Nephron progenitor cell (in vitro differentiated cells): ENCODE data around the gene XDH.

Experiments
- DNase-seq: peaks from one replicate; pipeline ENCODE4 v3.0.0; 2021
- H3K27ac Mint-ChIP-seq: 2 replicates; pipeline ENCODE4 v1.8.0; 2021; ENCODE audit warnings: mild to moderate bottlenecking, moderate library complexity, mixed read lengths
- H3K27me3 Mint-ChIP-seq: 2 replicates; pipeline ENCODE4 v1.8.0; 2021; ENCODE audit warnings: mild to moderate bottlenecking, low read depth, mixed read lengths; ENCODE audit not compliant: poor library complexity
- H3K36me3 Mint-ChIP-seq: 2 replicates; pipeline ENCODE4 v1.8.0; 2021; ENCODE audit warnings: low read depth, mixed read lengths
- H3K4me1 Mint-ChIP-seq: 2 replicates; pipeline ENCODE4 v1.8.0; 2021; ENCODE audit warnings: mixed read lengths
- H3K4me3 Mint-ChIP-seq: 2 replicates; pipeline ENCODE4 v1.8.0; 2021; ENCODE audit warnings: mild to moderate bottlenecking, moderate library complexity, mixed read lengths
- H3K9me3 Mint-ChIP-seq: 2 replicates; pipeline ENCODE4 v1.8.0; 2021; ENCODE audit warnings: mild to moderate bottlenecking, moderate library complexity, mixed read lengths
- TF ChIP-seq, protein P1 (sequence below): fragments of 200-600 bp; sonication (generic); IDR thresholded peaks from 2 replicates; pipeline ENCODE4 v1.5.0; 2021; ENCODE audit warnings: antibody characterized with exemption

The XDH gene

DNA sequence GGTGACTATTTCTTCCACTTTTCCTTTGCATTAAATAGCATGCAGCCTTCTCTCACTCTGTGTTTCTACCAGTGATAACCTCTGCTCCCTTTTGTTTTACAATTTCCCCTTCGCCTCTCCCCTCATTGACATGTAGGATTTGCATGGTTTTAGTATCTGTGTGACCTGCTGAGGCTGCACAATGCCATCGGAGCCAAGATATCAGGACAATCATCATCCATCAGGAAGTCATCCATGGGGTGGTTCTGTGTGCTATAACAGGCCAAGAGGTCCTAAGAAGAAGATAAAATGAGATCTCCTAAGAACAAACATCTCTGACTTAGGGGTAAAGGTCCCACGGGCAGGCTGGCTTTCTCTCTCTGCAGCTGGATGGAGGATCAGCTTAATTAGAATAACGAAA, 115.0 kb downstream of the XDH start:
- Mint-ChIP-seq H3K4me1 (no peaks in the 10 kb centered on the region), H3K27ac (no peak overlapping the region), H3K36me3 (no peaks in the 10 kb centered on the region), H3K4me3 (no peak overlapping the region), H3K27me3 (peaks cover 9% of the 10 kb centered on the region), H3K9me3 (no peaks in the 10 kb centered on the region)
- DNase-seq = no peak
- TF ChIP-seq, protein P1, sequence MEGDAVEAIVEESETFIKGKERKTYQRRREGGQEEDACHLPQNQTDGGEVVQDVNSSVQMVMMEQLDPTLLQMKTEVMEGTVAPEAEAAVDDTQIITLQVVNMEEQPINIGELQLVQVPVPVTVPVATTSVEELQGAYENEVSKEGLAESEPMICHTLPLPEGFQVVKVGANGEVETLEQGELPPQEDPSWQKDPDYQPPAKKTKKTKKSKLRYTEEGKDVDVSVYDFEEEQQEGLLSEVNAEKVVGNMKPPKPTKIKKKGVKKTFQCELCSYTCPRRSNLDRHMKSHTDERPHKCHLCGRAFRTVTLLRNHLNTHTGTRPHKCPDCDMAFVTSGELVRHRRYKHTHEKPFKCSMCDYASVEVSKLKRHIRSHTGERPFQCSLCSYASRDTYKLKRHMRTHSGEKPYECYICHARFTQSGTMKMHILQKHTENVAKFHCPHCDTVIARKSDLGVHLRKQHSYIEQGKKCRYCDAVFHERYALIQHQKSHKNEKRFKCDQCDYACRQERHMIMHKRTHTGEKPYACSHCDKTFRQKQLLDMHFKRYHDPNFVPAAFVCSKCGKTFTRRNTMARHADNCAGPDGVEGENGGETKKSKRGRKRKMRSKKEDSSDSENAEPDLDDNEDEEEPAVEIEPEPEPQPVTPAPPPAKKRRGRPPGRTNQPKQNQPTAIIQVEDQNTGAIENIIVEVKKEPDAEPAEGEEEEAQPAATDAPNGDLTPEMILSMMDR = no peak

DNA sequence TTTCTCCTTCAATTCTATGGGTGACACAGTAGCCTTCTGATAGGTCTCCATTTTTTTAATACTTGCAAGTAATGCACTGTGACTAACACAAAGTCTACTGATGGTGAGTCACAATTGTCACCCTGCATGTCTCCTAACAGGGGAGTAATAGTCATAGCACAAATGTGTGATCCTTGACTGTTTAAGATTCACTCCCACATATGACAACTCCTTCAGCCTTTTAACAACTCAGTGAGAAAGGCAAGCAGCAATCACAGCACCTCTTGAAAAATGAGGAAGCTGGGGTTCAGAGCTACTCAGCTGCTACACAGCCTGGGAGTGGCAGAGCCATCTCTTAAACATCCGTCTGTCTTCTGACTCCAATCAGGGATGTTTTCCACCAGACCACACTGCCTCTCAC, 116.8 kb downstream of the XDH start:
- H3K36me3 Mint-ChIP-seq = no peaks in the 10 kb centered on the region
- H3K27me3 Mint-ChIP-seq = peaks cover 6% of the 10 kb centered on the region
- TF ChIP-seq, protein P1 = no peak
- DNase-seq = no peak
- H3K4me1 Mint-ChIP-seq = no peaks in the 10 kb centered on the region
- H3K27ac Mint-ChIP-seq = no peak overlapping the region
- H3K9me3 Mint-ChIP-seq = no peaks in the 10 kb centered on the region
- H3K4me3 Mint-ChIP-seq = no peak overlapping the region

DNA sequence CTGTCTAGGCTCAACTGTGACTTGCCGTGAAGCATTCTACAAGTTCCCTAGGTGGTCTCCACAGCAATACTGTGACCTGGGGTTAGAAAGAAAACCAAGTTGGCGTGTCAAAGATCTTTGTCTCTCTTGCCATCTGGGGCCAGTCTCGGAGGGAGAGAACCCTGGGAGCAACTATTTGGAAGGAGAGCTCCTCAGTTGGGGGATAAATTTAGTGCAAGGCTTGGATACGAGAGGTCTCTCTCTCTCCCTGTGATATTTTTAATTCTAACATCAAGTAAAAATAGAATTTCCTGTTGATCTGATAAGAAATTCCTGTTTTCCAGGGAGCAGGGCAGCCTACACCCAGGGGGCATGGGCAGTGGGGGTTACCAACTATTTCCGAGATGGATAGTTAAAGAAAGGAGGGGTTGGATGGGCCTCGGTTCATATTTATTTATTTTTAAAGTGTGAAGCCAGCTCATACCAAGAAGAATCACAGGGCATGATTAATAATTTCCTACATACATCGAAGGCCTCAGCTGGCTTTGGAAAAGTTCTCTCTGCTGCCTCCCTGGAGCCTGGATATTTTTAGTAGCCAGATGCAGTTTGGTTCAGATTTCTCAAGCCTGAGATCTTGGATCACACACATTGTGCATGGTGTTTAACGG, 117.8 kb downstream of the XDH start:
- Mint-ChIP-seq H3K9me3 (no peaks in the 10 kb centered on the region), H3K27ac (no peak overlapping the region), H3K36me3 (no peaks in the 10 kb centered on the region), H3K27me3 (peaks cover 6% of the 10 kb centered on the region), H3K4me1 (no peaks in the 10 kb centered on the region), H3K4me3 (no peak overlapping the region)
- TF ChIP-seq, protein P1 = no peak
- no peak for DNase-seq

DNA sequence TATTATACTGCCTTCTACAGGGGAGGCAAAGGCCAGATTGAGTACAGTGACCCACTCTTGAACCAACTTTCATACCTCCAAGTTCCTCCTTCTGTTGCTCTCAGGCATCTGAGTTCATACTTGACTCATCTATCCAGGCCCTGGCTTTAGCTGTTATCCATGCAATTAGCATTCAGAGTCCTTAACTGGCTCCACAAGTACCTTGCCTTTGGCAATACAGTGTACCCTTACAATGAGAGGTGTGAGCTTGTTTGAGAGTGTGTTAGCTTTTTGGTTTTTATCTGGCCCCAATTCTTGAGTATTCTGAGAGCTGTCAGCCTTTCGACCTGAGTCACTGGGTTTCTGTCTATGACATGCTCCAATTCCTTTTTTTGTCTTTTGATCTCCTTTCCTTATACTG, 120.3 kb downstream of the XDH start:
- Mint-ChIP-seq H3K9me3 (peaks cover 4% of the 10 kb centered on the region), H3K4me1 (no peaks in the 10 kb centered on the region), H3K36me3 (no peaks in the 10 kb centered on the region), H3K27ac (no peak overlapping the region), H3K4me3 (no peak overlapping the region), H3K27me3 (peaks cover 6% of the 10 kb centered on the region)
- no peak for DNase-seq
- TF ChIP-seq, protein P1 = no peak

DNA sequence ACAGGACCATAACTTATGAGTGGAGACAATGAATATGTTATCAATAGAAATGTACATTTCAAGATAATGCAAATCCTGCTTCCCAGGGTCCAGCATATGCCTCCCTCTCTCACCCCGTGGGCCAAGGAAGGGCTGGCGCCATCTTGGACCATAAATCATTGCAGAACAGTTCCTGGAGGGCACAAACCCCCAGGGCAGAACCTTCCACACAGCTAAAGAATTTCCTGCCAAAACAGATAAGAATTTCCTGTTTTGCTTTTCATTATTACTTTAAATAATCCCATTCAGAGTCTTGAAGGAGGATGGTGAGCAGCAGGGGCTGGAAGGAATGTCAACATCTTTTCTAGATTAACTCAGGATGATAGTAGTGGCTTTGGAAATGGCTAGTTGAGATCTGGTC, 126.9 kb downstream of the XDH start:
- Mint-ChIP-seq H3K4me1 (peaks cover 8% of the 10 kb centered on the region), H3K9me3 (peaks cover 4% of the 10 kb centered on the region), H3K36me3 (no peaks in the 10 kb centered on the region), H3K27ac (no peak overlapping the region), H3K27me3 (peaks cover 3% of the 10 kb centered on the region), H3K4me3 (no peak overlapping the region)
- no peak for DNase-seq
- TF ChIP-seq, protein P1 = no peak

DNA sequence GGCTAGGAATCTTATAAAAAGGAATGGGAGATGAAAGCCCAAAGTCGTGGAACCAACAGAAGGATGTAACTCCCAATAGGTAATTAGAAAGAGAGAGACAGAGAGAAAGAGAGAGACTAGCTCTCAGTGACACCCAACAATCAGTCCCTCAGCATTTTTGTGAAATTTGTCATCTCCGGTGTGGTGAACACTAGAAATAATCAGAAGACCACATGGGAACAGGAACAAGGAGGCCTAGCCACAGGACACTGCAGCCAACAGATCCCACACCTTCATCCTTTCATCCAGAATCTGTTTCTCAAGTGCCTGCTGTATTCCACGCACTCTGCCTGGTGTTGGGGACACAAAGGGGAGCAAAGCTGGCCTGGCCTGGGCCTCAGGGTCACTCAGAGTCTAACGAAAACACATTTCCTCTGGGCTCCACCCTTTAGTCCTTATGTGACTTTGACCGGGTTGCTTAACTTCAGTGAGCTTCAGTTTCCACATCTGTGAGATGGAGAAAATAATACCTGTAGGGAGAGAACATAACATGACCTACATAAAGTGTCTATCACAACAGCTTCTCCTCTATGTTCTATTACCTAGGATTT, 127.5 kb downstream of the XDH start:
- H3K27ac Mint-ChIP-seq = no peak overlapping the region

More for the DNA sequence above, 127.5 kb downstream of the XDH start:
- peaks cover 3% of the 10 kb centered on the region for H3K27me3 Mint-ChIP-seq
- H3K4me1 Mint-ChIP-seq = peaks cover 8% of the 10 kb centered on the region
- TF ChIP-seq, protein P1 = no peak
- no peaks in the 10 kb centered on the region for H3K36me3 Mint-ChIP-seq
- H3K4me3 Mint-ChIP-seq = no peak overlapping the region
- peaks cover 4% of the 10 kb centered on the region for H3K9me3 Mint-ChIP-seq
- DNase-seq = no peak
